Activated naive CD4-positive, alpha-beta T cell treated with anti-CD3 and anti-CD28 coated beads, Interleukin-2, amount 50 U/mL, for 16 hours (primary cell): Measurements from ENCODE around the gene HOXD13.

ENCODE experiments used
- DNase-seq: peaks from one replicate; pipeline ENCODE4 v3.0.0-alpha.2; 2020

The HOXD13 gene

GRCh38 chr2:176106581-176107539 lies 14.3 kb downstream of the HOXD13 start, which contains the start of gene HOXD11:
TSS of gene HOXD11 (plus strand) at chr2:176107280. CDS start at chr2:176107356, 76 bp downstream.
- no peak for DNase-seq

DNA sequence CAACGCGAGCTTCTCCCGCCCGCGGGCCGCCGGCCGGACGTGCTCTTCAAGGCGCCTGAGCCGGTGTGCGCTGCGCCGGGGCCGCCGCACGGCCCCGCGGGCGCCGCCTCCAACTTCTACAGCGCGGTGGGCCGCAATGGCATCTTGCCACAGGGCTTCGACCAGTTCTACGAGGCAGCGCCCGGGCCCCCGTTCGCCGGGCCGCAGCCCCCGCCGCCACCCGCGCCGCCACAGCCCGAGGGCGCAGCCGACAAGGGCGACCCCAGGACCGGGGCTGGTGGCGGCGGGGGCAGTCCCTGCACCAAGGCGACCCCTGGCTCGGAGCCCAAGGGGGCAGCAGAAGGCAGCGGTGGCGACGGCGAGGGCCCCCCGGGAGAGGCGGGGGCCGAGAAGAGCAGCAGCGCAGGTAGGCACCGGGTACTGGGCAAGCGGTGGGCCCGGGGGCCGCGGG lies 15.2 kb downstream of the HOXD13 start:
- no peak for DNase-seq

- DNase-seq = no peak
Observed at GRCh38 chr2:176109192-176109901, 16.8 kb downstream of the HOXD13 start.

DNA sequence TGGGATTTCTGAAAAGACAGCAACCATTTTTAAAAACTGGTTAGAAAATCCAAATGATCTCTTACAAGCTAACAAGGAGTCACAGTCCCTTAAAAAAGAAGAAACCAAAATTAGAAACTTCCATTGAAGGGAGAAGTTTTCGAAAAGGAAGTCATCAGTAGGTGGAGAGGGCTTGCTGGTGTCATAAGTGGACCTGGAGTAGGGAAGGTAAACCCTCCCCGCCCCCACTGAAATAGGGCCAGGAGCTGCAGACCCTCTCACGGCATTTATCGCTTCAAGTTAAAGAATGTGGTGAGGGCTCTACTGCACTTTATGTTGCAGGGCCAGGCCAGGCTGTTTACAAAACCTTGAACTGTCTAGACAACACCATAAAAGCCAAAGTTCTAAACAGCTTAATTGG lies 17.4 kb downstream of the HOXD13 start:
- DNase-seq = no peak

GRCh38 chr2:176110415-176111308 lies 18.1 kb downstream of the HOXD13 start:
- no peak for DNase-seq

DNA sequence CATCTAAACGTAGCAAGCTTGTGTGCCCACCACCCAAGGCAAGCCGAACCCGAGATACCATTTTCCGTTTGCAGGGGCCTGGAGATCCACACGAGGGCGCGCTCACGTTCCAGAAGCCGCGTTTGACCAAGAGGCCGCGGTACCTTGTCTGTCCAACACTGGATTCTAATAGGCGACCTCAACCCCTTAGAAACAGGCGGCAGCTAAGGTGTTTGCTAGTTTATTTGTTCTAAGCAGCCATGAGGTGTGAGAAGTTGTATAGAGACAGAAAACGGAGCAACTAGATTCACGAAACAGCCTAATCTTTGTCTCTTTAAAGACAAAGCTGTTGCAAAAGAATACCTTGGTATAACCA lies 18.8 kb downstream of the HOXD13 start:
- DNase-seq = no peak

GRCh38 chr2:176111846-176112374 lies 19.4 kb downstream of the HOXD13 start:
- DNase-seq = no peak

DNA sequence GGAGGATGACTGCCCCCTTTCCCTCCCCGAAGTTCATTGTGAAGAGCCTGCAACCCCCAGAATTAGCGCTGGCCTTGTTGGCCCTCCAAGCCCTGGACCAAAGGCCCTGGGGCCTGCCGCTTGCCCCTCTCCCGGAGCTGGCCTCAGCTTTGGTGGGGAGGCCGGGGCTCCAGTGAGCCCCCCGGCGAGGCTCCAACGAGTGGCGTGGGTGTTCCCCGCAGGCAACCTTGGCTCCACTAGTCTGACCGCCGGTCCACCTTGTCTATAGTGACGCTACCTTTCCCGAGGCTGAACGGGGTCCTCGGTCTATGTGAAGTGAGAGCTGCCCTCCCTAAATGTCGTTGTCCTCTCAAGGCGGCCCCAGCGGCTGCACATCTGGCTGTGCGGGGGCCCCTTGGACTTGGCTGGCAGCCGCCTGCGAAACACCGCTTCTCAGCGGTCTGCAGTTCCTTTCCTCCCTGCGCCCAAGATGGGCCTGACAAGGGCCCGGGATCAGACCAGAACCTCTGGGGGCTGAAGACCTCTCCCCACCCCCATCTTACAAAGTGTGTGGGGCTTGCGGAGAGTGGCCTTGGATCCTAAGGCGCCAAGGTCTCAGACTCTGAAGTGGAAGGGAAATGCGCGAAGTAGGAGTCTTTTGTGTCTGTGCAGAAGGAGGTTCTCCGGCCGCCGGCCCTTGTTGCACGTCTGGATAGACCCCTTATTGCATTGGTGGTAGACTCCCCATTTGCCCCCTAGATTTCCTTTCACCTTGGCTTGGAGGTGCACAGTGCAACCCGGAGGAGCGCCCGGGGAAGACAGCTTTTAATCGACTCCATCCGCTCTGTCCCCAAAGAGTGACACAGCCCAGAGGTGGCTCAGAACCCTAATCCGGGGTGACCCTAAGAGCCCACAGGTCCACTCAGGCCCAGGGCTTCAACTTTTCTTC lies 20.1 kb downstream of the HOXD13 start:
- no peak for DNase-seq

GRCh38 chr2:176114120-176114929 lies 21.8 kb downstream of the HOXD13 start:
- no peak for DNase-seq

DNA sequence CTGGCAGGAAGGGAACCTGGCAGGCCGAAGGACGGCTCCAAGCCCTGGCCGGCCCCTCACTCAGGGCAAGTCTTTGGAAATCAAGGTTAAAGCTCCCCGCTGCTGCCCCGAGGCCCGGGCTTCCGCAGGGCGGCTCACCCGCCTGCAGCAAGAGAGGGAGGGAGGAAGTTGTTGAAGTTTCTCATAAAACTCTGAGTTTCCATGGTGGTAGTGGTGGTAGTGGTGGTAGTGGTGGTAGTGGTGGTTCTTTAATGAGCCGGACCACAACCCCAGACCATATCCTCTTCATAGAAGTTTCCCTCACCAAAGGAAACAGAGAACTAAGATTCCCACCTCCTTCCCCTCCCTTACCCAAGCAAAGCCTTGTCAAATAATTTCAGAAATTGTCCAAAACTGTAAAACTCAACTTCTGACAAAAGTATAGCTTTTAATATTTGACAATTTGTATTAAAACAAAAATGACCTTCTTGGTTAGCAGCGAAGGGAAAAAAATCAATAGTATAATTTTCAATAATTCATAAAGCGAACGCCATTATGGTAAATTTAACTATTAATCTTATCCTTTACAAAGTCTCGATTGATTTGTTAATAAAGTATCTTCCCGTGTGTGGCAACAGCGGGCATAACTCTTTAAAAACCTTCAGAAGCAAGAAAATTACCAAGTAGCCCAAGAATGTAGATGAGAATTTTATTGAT lies 22.6 kb downstream of the HOXD13 start:
- DNase-seq = no peak

DNA sequence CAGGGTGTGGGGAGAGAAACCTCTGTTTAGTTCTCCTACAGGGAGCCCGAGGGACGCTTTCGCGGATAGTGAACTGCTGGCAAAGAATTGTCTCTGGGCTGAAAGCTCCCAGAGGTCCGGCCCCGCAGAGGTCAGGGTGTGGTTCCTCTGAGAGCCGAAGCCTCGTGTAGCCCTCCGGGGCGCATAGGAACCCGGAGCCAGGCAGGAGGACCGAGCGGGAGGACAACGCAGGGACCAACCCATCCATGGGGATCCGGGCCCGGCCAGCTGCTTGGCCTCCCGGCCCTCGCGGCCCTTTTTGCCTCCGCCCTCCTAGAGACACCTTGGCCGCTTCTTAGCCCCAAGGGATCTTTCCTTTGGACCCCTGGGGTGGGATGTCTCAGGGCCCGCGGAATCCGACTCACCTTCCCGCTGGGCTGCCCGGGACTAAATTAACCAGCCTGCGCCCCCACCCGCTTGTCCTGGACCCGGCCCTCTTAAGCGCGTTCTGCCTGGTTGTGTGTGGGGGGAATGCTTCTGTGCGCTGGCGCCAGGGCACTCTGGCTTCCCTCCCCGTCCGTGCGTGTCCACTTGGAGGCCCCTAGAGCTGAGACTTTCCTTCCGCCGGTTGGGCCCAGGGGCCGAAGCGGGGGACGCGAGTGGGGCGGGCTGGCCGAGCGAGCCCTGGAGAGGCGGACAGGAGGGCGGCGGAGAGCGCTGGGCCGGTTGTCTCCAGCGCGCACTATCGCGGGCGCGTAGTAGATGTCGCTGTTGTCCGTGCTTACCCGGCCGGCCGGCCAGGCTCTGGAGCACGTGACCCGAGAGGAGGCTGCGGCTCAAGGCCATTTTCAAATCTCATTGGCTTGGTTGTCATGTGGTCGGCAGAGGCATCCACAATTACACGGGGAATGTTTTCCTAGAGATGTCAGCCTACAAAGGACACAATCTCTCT lies 23.6 kb downstream of the HOXD13 start, which contains the start of gene HOXD10:
TSS of gene HOXD10 (plus strand) at position 896 of the 931 bp plus-strand sequence. CDS start 56 bp downstream, outside the sequence.
- no peak for DNase-seq

GRCh38 chr2:176117162-176117822 lies 24.8 kb downstream of the HOXD13 start:
- no peak for DNase-seq

DNA sequence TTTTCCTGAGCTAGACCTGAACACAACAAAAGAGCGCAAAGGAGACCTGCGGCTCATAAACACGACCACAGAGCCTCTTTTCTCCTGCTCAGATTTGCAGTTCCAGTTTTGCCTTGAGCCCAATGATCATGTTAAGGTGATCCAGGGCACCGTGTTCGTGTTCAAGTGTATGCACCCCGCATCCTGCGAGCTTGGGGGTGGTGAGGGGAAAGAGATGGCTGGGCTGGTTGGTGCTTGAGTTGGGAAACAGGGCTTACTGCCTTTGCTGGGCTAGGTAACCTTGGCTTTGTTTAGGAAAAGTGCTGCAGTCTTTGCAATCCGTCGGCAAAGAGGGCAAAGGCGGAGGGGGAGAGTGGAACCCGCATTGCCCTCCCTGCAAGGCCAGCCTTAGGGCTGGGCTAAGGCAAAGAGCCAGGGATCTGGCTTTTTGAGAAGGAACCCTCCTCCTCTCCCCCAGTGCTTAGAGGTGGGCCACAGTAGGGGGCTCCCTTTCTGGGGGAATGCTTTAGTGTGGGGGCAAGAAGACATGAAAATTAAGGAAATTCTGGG lies 25.4 kb downstream of the HOXD13 start:
- no peak for DNase-seq

DNA sequence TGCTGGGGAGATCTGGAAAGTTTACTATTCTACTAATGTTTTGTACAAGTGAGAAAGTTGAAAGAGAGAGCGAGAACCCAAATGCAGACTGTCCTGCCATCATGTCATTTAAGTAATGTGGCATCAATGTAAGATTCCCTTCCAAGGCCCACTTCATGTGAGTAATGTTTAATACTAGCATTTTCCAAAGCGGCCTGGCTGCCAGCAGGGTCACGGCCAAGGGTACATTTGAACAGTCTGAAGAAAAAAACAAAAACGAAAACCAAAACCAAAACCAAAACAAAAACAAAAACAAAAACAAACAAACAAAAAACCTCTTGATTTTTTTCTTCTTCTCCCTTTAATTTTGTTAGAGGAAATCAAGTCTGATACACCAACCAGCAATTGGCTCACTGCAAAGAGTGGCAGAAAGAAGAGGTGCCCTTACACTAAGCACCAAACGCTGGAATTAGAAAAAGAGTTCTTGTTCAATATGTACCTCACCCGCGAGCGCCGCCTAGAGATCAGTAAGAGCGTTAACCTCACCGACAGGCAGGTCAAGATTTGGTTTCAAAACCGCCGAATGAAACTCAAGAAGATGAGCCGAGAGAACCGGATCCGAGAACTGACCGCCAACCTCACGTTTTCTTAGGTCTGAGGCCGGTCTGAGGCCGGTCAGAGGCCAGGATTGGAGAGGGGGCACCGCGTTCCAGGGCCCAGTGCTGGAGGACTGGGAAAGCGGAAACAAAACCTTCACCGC lies 26.2 kb downstream of the HOXD13 start:
- no peak for DNase-seq

DNA sequence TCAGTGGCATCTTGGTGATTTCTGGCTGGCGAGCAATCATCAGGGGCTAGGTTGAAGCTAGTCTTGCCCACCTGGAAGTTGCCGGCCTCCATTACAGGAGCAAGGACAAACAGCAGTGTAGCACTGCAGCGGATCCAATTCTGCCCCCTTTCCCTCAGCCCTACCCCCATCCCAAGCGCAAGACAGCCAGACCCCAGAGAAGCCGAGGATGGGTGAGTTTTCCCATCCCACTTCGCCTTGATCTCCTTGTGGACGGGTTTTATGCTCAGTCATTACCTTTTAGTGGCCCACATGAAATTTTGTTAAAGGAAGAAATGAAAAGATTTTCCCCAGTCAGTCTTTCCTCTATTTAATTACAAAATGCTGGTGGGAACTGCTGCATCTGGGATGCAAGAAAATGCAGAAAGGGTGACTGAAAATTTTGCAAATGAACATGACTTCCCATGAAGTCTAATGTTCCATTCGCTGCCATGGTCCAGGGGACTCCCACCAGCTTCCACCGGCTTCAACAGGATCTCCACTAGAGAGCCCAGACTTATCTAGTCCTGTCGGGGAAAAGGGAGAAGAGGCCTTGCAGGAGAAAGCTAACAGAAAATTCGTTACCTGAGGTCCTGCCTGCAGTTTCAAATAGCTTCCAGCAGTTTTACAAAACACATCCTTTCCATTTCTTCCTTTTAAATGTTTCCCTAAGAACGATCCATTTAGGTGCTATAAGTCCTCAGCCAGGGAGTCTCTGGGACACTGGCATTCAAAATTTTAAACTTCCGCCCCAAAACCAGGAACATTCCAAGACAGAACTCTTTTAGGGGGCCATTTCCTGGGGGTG lies 28.1 kb downstream of the HOXD13 start:
- no peak for DNase-seq
